Measurements from ENCODE around the gene LYVE1.

- TF ChIP-seq CTCF (IDR thresholded peaks at IDR 0.05): no peak
- TF ChIP-seq POLR2AphosphoS5 (IDR thresholded peaks at IDR 0.05; ENCODE audit: insufficient read depth in 1 of 2, low read depth in 1 of 2): no peak
- no peak for TF ChIP-seq POLR2A (IDR thresholded peaks at IDR 0.05)
Observed at GRCh38 chr11:10603721-10604297, 35.3 kb upstream of the LYVE1 start.
